GM12873 (cell line): ENCODE measurements around the gene RHBDF2.

Source experiments
- CTCF ChIP-seq: IDR thresholded peaks from 2 replicates; pipeline ENCODE4 v1.5.1; 2012; ENCODE audit warnings: low read depth, mild to moderate bottlenecking, moderate library complexity, low read length, control low read depth; ENCODE audit not compliant: insufficient read depth; ENCODE audit errors: missing control alignments

The RHBDF2 gene

DNA sequence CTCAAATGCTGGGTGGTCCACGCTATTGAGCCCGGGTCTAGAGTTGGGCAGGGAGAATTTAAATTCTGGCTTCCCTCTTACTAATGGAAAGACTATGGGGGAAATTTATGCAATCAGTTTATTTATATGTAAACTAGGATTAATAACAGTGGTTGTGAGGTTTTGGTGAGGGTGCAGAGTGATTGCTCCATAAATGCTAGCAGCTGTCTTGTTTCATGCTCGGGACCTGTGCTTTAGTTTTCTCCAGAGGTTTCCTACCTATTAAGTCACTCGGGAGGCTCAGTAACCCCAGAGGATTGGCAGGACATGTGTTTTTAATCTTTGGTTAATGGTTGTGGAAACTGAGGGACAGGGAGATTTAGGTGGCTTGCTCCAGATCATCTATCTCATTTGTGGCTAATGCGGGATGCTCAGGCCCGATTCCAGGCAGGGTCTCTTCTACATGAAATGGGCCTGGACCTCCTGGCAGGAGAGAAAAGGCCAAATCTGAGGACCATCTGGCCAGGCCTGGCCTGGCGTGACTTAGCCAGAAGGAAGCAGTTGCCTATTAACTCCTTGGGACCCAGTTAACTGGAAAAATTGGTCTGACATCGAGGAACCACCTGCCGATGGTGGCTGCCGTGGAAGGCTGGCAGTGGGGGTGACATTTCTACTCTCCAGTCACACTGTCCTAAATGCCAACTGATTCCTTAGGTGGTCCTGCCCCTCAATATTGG, 40.7 kb upstream of the RHBDF2 start:
- no peak for TF ChIP-seq CTCF

GRCh38 chr17:76540381-76541300, 39.4 kb upstream of the RHBDF2 start:
- no peak for TF ChIP-seq CTCF

DNA sequence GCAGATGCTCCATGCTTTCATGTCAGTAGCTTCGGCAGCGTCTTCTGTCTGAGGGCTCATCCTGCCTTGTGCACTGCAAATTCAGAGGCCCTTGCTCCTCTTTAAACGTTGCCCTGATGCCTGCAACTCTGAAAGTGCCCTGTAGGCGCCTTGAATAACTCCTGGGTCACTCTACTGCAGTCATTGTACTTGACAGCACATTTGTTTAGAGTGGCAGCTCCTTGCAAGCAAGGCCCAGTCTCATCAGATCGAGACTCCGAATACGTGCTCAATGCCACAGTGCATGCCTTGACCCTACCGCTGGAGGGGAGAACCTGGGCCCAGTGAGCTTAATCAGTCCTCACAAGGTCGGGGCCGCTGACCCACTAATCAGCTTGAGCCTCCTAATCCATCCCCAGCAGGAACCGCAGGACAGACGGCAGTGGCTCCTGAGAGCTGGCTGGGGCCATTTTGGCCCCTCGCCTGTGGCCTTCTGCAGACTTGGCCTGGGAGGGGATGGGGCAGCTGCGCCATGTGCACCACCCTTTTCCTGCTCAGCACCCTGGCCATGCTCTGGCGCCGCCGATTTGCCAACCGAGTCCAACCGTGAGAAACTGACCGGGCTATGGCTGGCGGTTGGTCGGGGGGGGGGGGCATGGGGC, 38.5 kb upstream of the RHBDF2 start, which contains the start of gene PRCD:
Gene PRCD, plus strand, starts transcription at position 414 of the 641 bp plus-strand sequence. Its CDS starts 98 bp downstream, at position 512.
- TF ChIP-seq CTCF: peak; percentile 43

DNA sequence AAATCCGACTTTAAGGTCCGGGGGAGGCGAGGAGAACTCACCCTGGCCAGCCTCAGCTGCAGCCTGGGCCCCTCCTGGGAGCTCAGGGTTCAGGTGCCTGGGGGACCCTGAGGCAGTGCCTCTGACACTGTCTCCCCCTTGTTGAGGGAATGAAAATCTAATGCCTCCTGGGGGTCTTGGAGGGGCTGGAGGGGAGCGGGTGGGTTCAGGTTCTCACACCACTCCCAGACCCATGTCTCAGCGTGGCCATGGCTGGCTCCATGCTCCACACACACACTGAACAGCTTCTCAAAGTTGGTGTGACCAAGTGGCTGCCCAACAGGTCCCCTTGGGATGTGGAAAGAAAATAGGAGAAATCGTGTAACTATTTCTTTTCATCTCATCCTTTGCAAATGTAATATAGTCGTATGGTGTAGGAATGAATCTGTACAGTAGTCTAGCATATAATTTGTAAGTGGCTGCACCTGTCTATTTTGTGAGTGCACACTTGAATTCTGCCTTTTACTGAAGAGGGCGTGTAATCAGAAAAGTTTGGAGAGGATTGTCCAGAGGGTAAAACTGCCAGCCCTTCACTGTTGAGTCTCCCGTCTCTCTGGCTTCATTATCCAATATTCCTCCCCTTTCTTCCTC, 37.8 kb upstream of the RHBDF2 start:
- TF ChIP-seq CTCF: no peak

GRCh38 chr17:76538281-76538931, 37.2 kb upstream of the RHBDF2 start:
- TF ChIP-seq CTCF: no peak

DNA sequence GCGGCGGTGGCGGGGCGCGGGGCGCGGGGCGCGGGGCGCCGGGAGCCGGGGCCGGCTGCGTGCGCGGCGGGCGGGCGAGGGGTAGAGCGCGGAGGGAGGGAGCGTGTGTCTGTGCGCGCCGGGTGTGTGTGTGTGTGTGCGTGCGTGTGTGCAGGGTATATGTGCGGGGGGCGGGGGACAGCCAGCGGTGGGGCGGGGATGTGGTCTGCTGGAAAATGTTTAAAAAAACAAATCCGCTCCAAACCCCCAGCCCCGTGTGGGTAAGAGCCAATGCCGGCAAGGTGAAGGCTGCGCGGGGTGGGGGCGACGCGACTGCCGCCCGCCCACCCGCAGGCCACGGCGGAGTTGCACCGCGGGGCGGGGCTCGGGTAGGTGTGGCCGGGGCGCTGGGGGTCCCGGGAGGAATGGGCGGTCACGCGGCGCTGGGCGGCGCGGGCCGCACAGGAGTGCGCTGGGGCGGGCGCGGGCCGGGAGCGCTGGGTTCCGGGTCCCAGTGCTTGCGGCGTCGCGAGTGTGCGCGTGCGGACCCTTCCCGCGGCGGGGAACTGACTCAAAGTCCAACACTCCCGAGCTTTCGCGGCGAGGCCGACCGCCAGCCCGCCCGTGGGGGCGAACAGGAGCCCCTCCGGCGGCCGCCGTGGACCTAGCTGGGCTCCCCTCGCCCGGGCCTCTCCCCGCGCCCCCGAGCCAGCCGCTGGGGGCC, 36.5 kb upstream of the RHBDF2 start, which contains the start of gene CYGB:
Gene CYGB, minus strand, starts transcription at position 132 of the 703 bp plus-strand sequence. CDS start 167 bp downstream, outside the sequence.
- TF ChIP-seq CTCF: no peak
